Vein endothelial cell (primary cell): ENCODE data around the gene ARFIP2. TPM values are rescaled to one million over a fixed set of nuclear protein-coding genes. Genes with fewer than 3 reads are reported as not detected.

Experiments used
- total RNA-seq: library from RNA; depleted of rRNA; stranded (reverse); fragments of >200 nt; gene quantifications from 2 replicates; pipeline ENCODE4 v1.2.3, GENCODE V29; 2012

Gene ARFIP2, protein sequence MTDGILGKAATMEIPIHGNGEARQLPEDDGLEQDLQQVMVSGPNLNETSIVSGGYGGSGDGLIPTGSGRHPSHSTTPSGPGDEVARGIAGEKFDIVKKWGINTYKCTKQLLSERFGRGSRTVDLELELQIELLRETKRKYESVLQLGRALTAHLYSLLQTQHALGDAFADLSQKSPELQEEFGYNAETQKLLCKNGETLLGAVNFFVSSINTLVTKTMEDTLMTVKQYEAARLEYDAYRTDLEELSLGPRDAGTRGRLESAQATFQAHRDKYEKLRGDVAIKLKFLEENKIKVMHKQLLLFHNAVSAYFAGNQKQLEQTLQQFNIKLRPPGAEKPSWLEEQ
- 57.9 and 65.0 TPM in 2 replicates for total RNA-seq

GRCh38 chr11:6481012-6481923 lies at the start of gene ARFIP2, which contains the start of gene TIMM10B:
Gene ARFIP2, minus strand, starts transcription at chr11:6481331. Its CDS starts 910 bp downstream, at chr11:6480421.
Gene TIMM10B, plus strand, starts transcription at chr11:6481501. Its CDS starts 16 bp downstream, at chr11:6481517.

GRCh38 chr11:6497069-6497839 lies 16.1 kb upstream of the ARFIP2 start, which contains the start of gene DNHD1:
Gene DNHD1, plus strand, starts transcription at chr11:6497280. Its CDS starts 936 bp downstream, at chr11:6498216.

GRCh38 chr11:6473451-6474412 lies 7.4 kb downstream of the ARFIP2 start, which contains the start of gene TRIM3:
Gene TRIM3, minus strand, starts transcription at chr11:6473941. Its CDS starts 8,246 bp downstream, at chr11:6465695.

DNA sequence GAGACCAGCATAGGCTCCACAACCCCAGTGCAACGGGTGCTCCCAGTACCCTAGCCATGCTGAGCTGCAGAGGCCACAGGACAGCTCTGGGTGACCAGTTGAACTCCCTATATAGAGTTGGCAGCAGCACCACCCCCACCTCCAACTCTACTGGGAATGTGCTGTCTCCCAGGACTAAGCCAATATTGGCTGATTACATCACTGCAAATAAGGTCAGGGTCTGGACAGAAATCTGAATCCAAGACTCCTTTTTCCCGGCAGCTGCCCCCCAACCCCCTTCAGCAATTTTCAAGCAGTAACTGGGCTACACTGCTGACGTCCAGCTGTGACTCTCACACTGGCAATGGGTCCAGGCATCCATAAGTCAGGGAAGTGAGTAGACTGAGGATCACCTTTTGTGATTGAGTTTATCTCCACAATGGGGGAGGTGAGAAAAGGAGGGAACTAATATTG lies 40.2 kb downstream of the ARFIP2 start, which contains the start of gene HPX:
HPX (minus strand) TSS at position 82 of the 453 bp plus-strand sequence; CDS start at position 58, 24 bp downstream.

Other genes with a start within 250 kb of the ARFIP2 start
- gene FHIP1B, start 246.7 kb downstream of the ARFIP2 start, total RNA-seq, result 19.0 and 32.3 TPM in 2 replicates
- gene CNGA4, start 242.2 kb downstream of the ARFIP2 start, total RNA-seq, result not detected in 2 replicates
- not detected in 2 replicates for gene CCKBR, start 221.5 kb downstream of the ARFIP2 start, total RNA-seq
- gene CAVIN3, start 160.8 kb downstream of the ARFIP2 start, total RNA-seq, result 281 and 346 TPM in 2 replicates
- gene SMPD1, start 90.9 kb downstream of the ARFIP2 start, total RNA-seq, result 35.7 and 42.1 TPM in 2 replicates
- gene APBB1, start 62.2 kb downstream of the ARFIP2 start, total RNA-seq, result 38.1 and 57.8 TPM in 2 replicates
- 0.33 and 0.67 TPM in 2 replicates for gene HPX, start 40.3 kb downstream of the ARFIP2 start, total RNA-seq
- gene TRIM3, start 7.4 kb downstream of the ARFIP2 start, total RNA-seq, result 16.7 and 19.9 TPM in 2 replicates
- gene TIMM10B, start 170 bp upstream of the ARFIP2 start, total RNA-seq, result 25.5 and 30.2 TPM in 2 replicates
- gene DNHD1, start 15.9 kb upstream of the ARFIP2 start, total RNA-seq, result 3.3 and 4.5 TPM in 2 replicates
- 11.1 and 18.5 TPM in 2 replicates for gene RRP8, start 122.3 kb upstream of the ARFIP2 start, total RNA-seq
- gene ILK, start 122.4 kb upstream of the ARFIP2 start, total RNA-seq, result 140 and 155 TPM in 2 replicates
- 20.3 and 26.8 TPM in 2 replicates for gene TAF10, start 130.9 kb upstream of the ARFIP2 start, total RNA-seq
- 118 and 183 TPM in 2 replicates for gene TPP1, start 138.1 kb upstream of the ARFIP2 start, total RNA-seq
- gene DCHS1, start 174.5 kb upstream of the ARFIP2 start, total RNA-seq, result 58.5 and 108 TPM in 2 replicates
- 56.8 and 60.4 TPM in 2 replicates for gene MRPL17, start 202.0 kb upstream of the ARFIP2 start, total RNA-seq